Thyroid gland (tissue), 4 donors: ENCODE measurements around the gene STAC2. TPM values are rescaled to one million over a fixed set of nuclear protein-coding genes. Genes with fewer than 3 reads are reported as not detected.
"Not testable (repeated sequence)": the region's sequence is repeated elsewhere in the genome, so short reads cannot be mapped to it uniquely, and the experiment has no call there.

Source experiments
- DNase-seq, 2 donors: peaks; one replicate each; pipeline ENCODE4 v3.0.0-alpha.2; 2019
- H3K27ac ChIP-seq, 3 donors: fragments of 200-600 bp; sonication (generic); 1 replicate in 2 of 3; 2 replicates in 1 of 3; pipeline ENCODE4 v1.5.1; 2016 to 2019; ENCODE audit warnings: mild to moderate bottlenecking in 1 of 3, moderate library complexity in 1 of 3
- H3K27me3 ChIP-seq: fragments of 200-600 bp; sonication (generic); one replicate; pipeline ENCODE4 v1.5.1; 2019
- H3K36me3 ChIP-seq, 2 donors: fragments of 200-600 bp; sonication (generic); one replicate each; pipeline ENCODE4 v1.5.1; 2016 to 2019
- H3K4me1 ChIP-seq, 2 donors: fragments of 200-600 bp; sonication (generic); one replicate each; pipeline ENCODE4 v1.5.1; 2017 to 2019
- H3K4me3 ChIP-seq, 3 donors: fragments of 200-600 bp; sonication (generic); replicated peaks in 1 of 3; 1 replicate in 2 of 3; 2 replicates in 1 of 3; pipeline ENCODE4 v1.5.1; 2016; ENCODE audit warnings: mild to moderate bottlenecking in 1 of 3
- H3K9me3 ChIP-seq: fragments of 200-600 bp; sonication (generic); one replicate; pipeline ENCODE4 v1.5.1; 2017
- CTCF ChIP-seq, 6 experiments: fragments of 200-600 bp in 3 of 6; fragments of 450-650 bp in 3 of 6; sonication (generic) in 3 of 6; IDR thresholded peaks; one replicate each; pipeline ENCODE4 v1.5.1; 2016 to 2019; ENCODE audit warnings: antibody characterized with exemption in 6 of 6, mild to moderate bottlenecking in 2 of 6, inconsistent platforms in 1 of 6, moderate library complexity in 1 of 6
- POLR2A ChIP-seq, 2 donors: fragments of 450-650 bp; IDR thresholded peaks; one replicate each; pipeline ENCODE4 v1.6.1; 2017; ENCODE audit warnings: antibody characterized with exemption in 2 of 2, mild to moderate bottlenecking in 2 of 2, moderate library complexity in 1 of 2
- WGBS, 2 donors: methylation state at CpG; one replicate each; pipeline ENCODE4 v1.1.5; 2017; 5-methylcytosine and 5-hydroxymethylcytosine counted together
- intact Hi-C: fragments of 100-400 bp; cut with DNase I; formaldehyde crosslinking; loops from one replicate; pipeline ENCODE4 v1.15.1; 2023
- total RNA-seq, 4 donors: library from RNA; depleted of rRNA; stranded (reverse); fragments of >200 nt; gene quantifications; one replicate each; pipeline ENCODE4 v1.2.3, GENCODE V29; 2016

Gene STAC2
- total RNA-seq, 4 donors from 2014 or later, result not detected

- WGBS, 2 donors, result 83% methylated on average over 6 of the region's 6 CpGs
- DNase-seq, result no peak
- H3K27ac ChIP-seq, result no peak overlapping the region
- H3K9me3 ChIP-seq, result no peaks in the 10 kb centered on the region
- TF ChIP-seq CTCF (IDR thresholded peaks at IDR 0.05), result no peak
- TF ChIP-seq POLR2A (IDR thresholded peaks at IDR 0.05), result no peak
- no peaks in the 10 kb centered on the region for H3K27me3 ChIP-seq
- peaks cover 0 to 7% of the 10 kb centered on the region in 2 donors for H3K4me1 ChIP-seq
- intact Hi-C loops, result no loop called here
- no peak overlapping the region for H3K4me3 ChIP-seq
- no peaks in the 10 kb centered on the region for H3K36me3 ChIP-seq
These were observed 55.2 kb downstream of the STAC2 start for GRCh38 chr17:39170558-39170957.

- intact Hi-C loops, result no loop called here
- H3K36me3 ChIP-seq, result no peaks in the 10 kb centered on the region
- H3K4me3 ChIP-seq, result no peak overlapping the region
- peaks cover 3% of the 10 kb centered on the region for H3K27me3 ChIP-seq
- H3K9me3 ChIP-seq, result no peaks in the 10 kb centered on the region
- H3K4me1 ChIP-seq, result peaks cover 4 to 12% of the 10 kb centered on the region in 2 donors
- H3K27ac ChIP-seq, result no peak overlapping the region
- no peak for DNase-seq
- TF ChIP-seq POLR2A (IDR thresholded peaks at IDR 0.05) (no peak), CTCF (IDR thresholded peaks at IDR 0.05) (no peak)
- 77 to 92% methylated on average over 2 to 4 of the region's 4 CpGs for whole genome bisulfite sequencing, 2 donors
These were observed 55.6 kb downstream of the STAC2 start for GRCh38 chr17:39170109-39170508.

- Histone ChIP-seq H3K9me3 (no peaks in the 10 kb centered on the region), H3K4me3 (no peak overlapping the region), H3K36me3 (no peaks in the 10 kb centered on the region), H3K4me1 (peaks cover 5 to 12% of the 10 kb centered on the region in 2 donors), H3K27ac (no peak overlapping the region), H3K27me3 (peaks cover 4% of the 10 kb centered on the region)
- intact Hi-C loops, result loop anchor here (10.0 kb wide), 1 partner anchor 75 kb away; no protein-coding TSS in a partner anchor
- 83 to 84% methylated on average over 3 of the region's 3 CpGs for WGBS, 2 donors
- TF ChIP-seq POLR2A (IDR thresholded peaks at IDR 0.05) (no peak), CTCF (IDR thresholded peaks at IDR 0.05) (no peak)
- no peak for DNase-seq
These were observed 56.2 kb downstream of the STAC2 start for GRCh38 chr17:39169518-39169917.

GRCh38 chr17:39169101-39169500, 56.6 kb downstream of the STAC2 start:
- Histone ChIP-seq H3K27ac (no peak overlapping the region), H3K4me3 (no peak overlapping the region), H3K9me3 (no peaks in the 10 kb centered on the region), H3K27me3 (peaks cover 4% of the 10 kb centered on the region), H3K4me1 (peaks cover 9 to 16% of the 10 kb centered on the region in 2 donors), H3K36me3 (no peaks in the 10 kb centered on the region)
- intact Hi-C loops, result loop anchor here (10.0 kb wide), 1 partner anchor 76 kb away; no protein-coding TSS in a partner anchor
- DNase-seq, result no peak
- no peak for TF ChIP-seq CTCF (IDR thresholded peaks at IDR 0.05)
- TF ChIP-seq POLR2A (IDR thresholded peaks at IDR 0.05), result no peak
- WGBS, 2 donors, result 86 to 89% methylated on average over 14 of the region's 14 CpGs

- 95 to 99% methylated on average over 10 of the region's 10 CpGs for WGBS, 2 donors
- H3K27me3 ChIP-seq, DNase-seq, H3K27ac ChIP-seq, H3K9me3 ChIP-seq, H3K36me3 ChIP-seq, H3K4me3 ChIP-seq: not testable (repeated sequence)
- H3K4me1 ChIP-seq, result peaks cover 9 to 19% of the 10 kb centered on the region in 2 donors
- intact Hi-C loops, result loop anchor here (10.0 kb wide), 1 partner anchor 76 kb away; no protein-coding TSS in a partner anchor
These were observed 57.2 kb downstream of the STAC2 start for GRCh38 chr17:39168503-39168902.
